Keratinocyte (primary cell): ENCODE data around the gene KBTBD4. TPM values are rescaled to one million over a fixed set of nuclear protein-coding genes. Genes with fewer than 3 reads are reported as not detected.
A peak's percentile ranks its signal among the peaks of the same experiment; 100 is the strongest.

Experiments
- DNase-seq: peaks from one replicate; pipeline ENCODE4 v3.0.0-alpha.2; 2011; ENCODE audit warnings: low read depth, missing footprints, low spot score
- FAIRE-seq: peaks from 2 replicates; lab custom pipeline; 2011; peaks lifted over from hg19 to GRCh38; lab: Jason Lieb, UNC
- H2AFZ ChIP-seq: 2 replicates; pipeline ENCODE4 v1.6.0; 2012; ENCODE audit warnings: low read length, control low read depth, inconsistent platforms; ENCODE audit not compliant: control insufficient read depth
- H3K27ac ChIP-seq: 2 replicates; pipeline ENCODE4 v1.5.1; 2011; ENCODE audit warnings: low read length; ENCODE audit not compliant: control insufficient read depth, insufficient read depth
- H3K27me3 ChIP-seq: 3 replicates; pipeline ENCODE4 v1.6.0; 2011; ENCODE audit warnings: low read length; ENCODE audit not compliant: control insufficient read depth, insufficient read depth; ENCODE audit errors: extremely low read depth
- H3K36me3 ChIP-seq, 2 experiments: 2 replicates in 1 of 2; 3 replicates in 1 of 2; pipeline ENCODE4 v1.5.1; 2011; ENCODE audit warnings: low read length in 2 of 2, mild to moderate bottlenecking in 1 of 2; ENCODE audit not compliant: control insufficient read depth in 2 of 2, insufficient read depth in 2 of 2; ENCODE audit errors: extremely low read depth in 1 of 2
- H3K4me1 ChIP-seq: 3 replicates; pipeline ENCODE4 v1.5.1; 2011; ENCODE audit warnings: low read length; ENCODE audit not compliant: control insufficient read depth, insufficient read depth; ENCODE audit errors: extremely low read depth
- H3K4me2 ChIP-seq: 3 replicates; pipeline ENCODE4 v1.6.0; 2011; ENCODE audit warnings: low read depth, low read length; ENCODE audit not compliant: control insufficient read depth, insufficient read depth; ENCODE audit errors: extremely low read depth
- H3K4me3 ChIP-seq, 3 experiments: fragments of 200-600 bp in 1 of 3; sonication (generic) in 1 of 3; 2 replicates in 2 of 3; 3 replicates in 1 of 3; pipeline ENCODE4 v1.5.1; 2011 to 2016; ENCODE audit warnings: low read length in 3 of 3, mild to moderate bottlenecking in 3 of 3, control low read depth in 2 of 3, inconsistent platforms in 1 of 3, low read depth in 1 of 3, mixed read lengths in 1 of 3, mixed run types in 1 of 3, moderate library complexity in 1 of 3; ENCODE audit not compliant: control insufficient read depth in 2 of 3, insufficient read depth in 2 of 3; ENCODE audit errors: extremely low read depth in 1 of 3
- H3K79me2 ChIP-seq: 2 replicates; pipeline ENCODE4 v1.6.0; 2012; ENCODE audit warnings: low read length; ENCODE audit not compliant: control insufficient read depth, insufficient read depth
- H3K9ac ChIP-seq: 3 replicates; pipeline ENCODE4 v1.6.0; 2011; ENCODE audit warnings: low read length; ENCODE audit not compliant: control insufficient read depth, insufficient read depth; ENCODE audit errors: extremely low read depth
- H3K9me1 ChIP-seq: 3 replicates; pipeline ENCODE4 v1.6.0; 2011; ENCODE audit warnings: low read length; ENCODE audit not compliant: control insufficient read depth, insufficient read depth; ENCODE audit errors: extremely low read depth
- H3K9me3 ChIP-seq: 2 replicates; pipeline ENCODE4 v1.5.1; 2012; ENCODE audit warnings: low read depth, low read length; ENCODE audit not compliant: control insufficient read depth
- H4K20me1 ChIP-seq: 3 replicates; pipeline ENCODE4 v1.6.0; 2011; ENCODE audit warnings: low read length; ENCODE audit not compliant: control insufficient read depth, insufficient read depth; ENCODE audit errors: extremely low read depth
- EZH2 ChIP-seq: IDR thresholded peaks from one replicate; pipeline ENCODE4 v1.6.1; 2012; ENCODE audit warnings: inconsistent platforms, mild to moderate bottlenecking, low read length, moderate library complexity
- dilution Hi-C: fragments of 300-500 bp; cut with MboI; formaldehyde crosslinking; loops from one replicate; pipeline ENCODE4 v1.7.0; 2020; ENCODE audit warnings: low sequenced_read_pairs; ENCODE audit not compliant: extremely low pct_ligation_motif_present
- polyA plus RNA-seq, 5 experiments: library from polyadenylated mRNA; depleted of rRNA in 3 of 5; stranded (reverse) in 3 of 5; stranded (forward) in 1 of 5; unstranded in 1 of 5; fragments of >200 nt; gene quantifications; 1 replicate in 1 of 5; 2 replicates in 3 of 5; 3 replicates in 1 of 5; pipeline versions ENCODE4 v1.2.1 to v1.2.3, GENCODE V29; 2011 to 2012; ENCODE audit warnings: missing spikeins in 2 of 5, low read depth in 1 of 5, low replicate concordance in 1 of 5
- TF ChIP-seq, protein P1 (sequence below), 3 experiments: IDR thresholded peaks in 1 of 3; conservative IDR thresholded peaks in 1 of 3; optimal IDR thresholded peaks in 1 of 3; 2 replicates in 2 of 3; 3 replicates in 1 of 3; pipeline versions ENCODE3 to v1.5.1; 2011; ENCODE audit warnings: low read length in 3 of 3, mild to moderate bottlenecking in 3 of 3, moderate library complexity in 2 of 3, control low read depth in 1 of 3, inconsistent platforms in 1 of 3; ENCODE audit not compliant: insufficient read depth in 2 of 3; ENCODE audit errors: extremely low read depth in 1 of 3

The KBTBD4 gene
- polyA plus RNA-seq, 1 donor (not counting 4 experiments of a cell fraction or from before 2014, with no cell fraction given): 15.4 TPM

DNA sequence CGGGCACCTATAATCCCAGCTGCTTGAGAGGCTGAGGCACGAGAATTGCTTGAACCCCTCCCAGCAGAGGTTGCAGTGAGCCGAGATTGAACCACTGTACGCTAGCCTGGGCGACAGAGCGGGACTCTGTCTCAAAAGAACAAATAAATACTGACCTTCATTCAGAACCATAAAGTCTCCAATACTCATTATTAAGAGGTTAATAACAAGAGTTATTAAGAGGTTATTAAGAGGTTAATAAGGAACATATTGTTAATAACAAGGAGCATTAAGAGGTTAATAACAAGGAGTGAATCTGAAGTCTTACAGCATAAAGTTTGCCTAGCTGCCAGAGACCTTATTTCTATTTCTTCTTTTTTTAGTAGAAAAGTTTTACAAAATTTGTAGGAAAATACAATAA lies 33.5 kb downstream of the KBTBD4 start:
- Histone ChIP-seq H3K27ac (no peak overlapping the region), H4K20me1 (peaks cover 9% of the 10 kb centered on the region), H3K9ac (no peak overlapping the region), H3K27me3 (no peaks in the 10 kb centered on the region), H3K4me1 (peaks cover 18% of the 10 kb centered on the region), H3K4me2 (no peak overlapping the region), H3K9me3 (no peaks in the 10 kb centered on the region), H2AFZ (no peak overlapping the region), H3K79me2 (peaks cover 94% of the 10 kb centered on the region), H3K36me3 (no peaks in the 10 kb centered on the region), H3K4me3 (no peak overlapping the region), H3K9me1 (no peaks in the 10 kb centered on the region)
- DNase-seq (no peak), FAIRE-seq (no peak)
- dilution Hi-C loops: no loop called here
- no peak for TF ChIP-seq EZH2
- TF ChIP-seq, protein P1, sequence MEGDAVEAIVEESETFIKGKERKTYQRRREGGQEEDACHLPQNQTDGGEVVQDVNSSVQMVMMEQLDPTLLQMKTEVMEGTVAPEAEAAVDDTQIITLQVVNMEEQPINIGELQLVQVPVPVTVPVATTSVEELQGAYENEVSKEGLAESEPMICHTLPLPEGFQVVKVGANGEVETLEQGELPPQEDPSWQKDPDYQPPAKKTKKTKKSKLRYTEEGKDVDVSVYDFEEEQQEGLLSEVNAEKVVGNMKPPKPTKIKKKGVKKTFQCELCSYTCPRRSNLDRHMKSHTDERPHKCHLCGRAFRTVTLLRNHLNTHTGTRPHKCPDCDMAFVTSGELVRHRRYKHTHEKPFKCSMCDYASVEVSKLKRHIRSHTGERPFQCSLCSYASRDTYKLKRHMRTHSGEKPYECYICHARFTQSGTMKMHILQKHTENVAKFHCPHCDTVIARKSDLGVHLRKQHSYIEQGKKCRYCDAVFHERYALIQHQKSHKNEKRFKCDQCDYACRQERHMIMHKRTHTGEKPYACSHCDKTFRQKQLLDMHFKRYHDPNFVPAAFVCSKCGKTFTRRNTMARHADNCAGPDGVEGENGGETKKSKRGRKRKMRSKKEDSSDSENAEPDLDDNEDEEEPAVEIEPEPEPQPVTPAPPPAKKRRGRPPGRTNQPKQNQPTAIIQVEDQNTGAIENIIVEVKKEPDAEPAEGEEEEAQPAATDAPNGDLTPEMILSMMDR (optimal IDR thresholded peaks at IDR 0.05 in 1 of 3, IDR thresholded peaks at IDR 0.05 in 1 of 3, conservative IDR thresholded peaks at IDR 0.05 in 1 of 3; ENCODE audit: extremely low read depth in 1 of 3, insufficient read depth in 2 of 3, low read length in 3 of 3): no peak

GRCh38 chr11:47541070-47541469 lies 37.7 kb downstream of the KBTBD4 start:
- Histone ChIP-seq H3K4me2 (peak overlapping the region; percentile 74), H4K20me1 (peaks cover 11% of the 10 kb centered on the region)
- no peak for FAIRE-seq

More at GRCh38 chr11:47541070-47541469, 37.7 kb downstream of the KBTBD4 start:
- Histone ChIP-seq H3K4me3 (no peak overlapping the region), H3K4me1 (peaks cover 33% of the 10 kb centered on the region), H3K27ac (peak overlapping the region; percentile 94), H3K27me3 (no peaks in the 10 kb centered on the region), H3K9ac (peak overlapping the region; percentile 73), H3K79me2 (peaks cover 90% of the 10 kb centered on the region), H3K36me3 (peaks cover 0 to 4% of the 10 kb centered on the region in 2 experiments), H2AFZ (no peak overlapping the region), H3K9me1 (no peaks in the 10 kb centered on the region), H3K9me3 (no peaks in the 10 kb centered on the region)
- dilution Hi-C loops: no loop called here
- TF ChIP-seq, protein P1 (optimal IDR thresholded peaks at IDR 0.05 in 1 of 3, IDR thresholded peaks at IDR 0.05 in 1 of 3, conservative IDR thresholded peaks at IDR 0.05 in 1 of 3; ENCODE audit: extremely low read depth in 1 of 3, insufficient read depth in 2 of 3, low read length in 3 of 3): no peak
- TF ChIP-seq EZH2: no peak
- DNase-seq: no peak
